HepG2 (cell line): Measurements from ENCODE around the gene SLC5A5. TPM values are rescaled to one million over a fixed set of nuclear protein-coding genes. Genes with fewer than 3 reads are reported as not detected.

Experiments
- ATAC-seq: fragments of 200-7000 bp; cut with Tn5 transposase; 3 replicates; pipeline ENCODE4 v1.9.1; 2020; ENCODE audit warnings: mild to moderate bottlenecking, moderate library complexity
- BruUV-seq: library from RNA; stranded (reverse); fragments of 400-500 nt; replicated peaks from 2 replicates; lab custom pipeline; 2021; lab: Mats Ljungman, UMichigan
- CTCF ChIA-PET: fragments of 300-600 bp; formaldehyde crosslinking; extraction: SDS; loops from one replicate; lab custom pipeline; 2021; ENCODE audit warnings: low total read pairs, inconsistent platforms, low intra/inter-chr PET ratio; lab: Yijun Ruan, JAX
- POLR2A ChIA-PET: fragments of 350-600 bp; sonication (Branson Sonifier 250); formaldehyde crosslinking; loops from one replicate; lab custom pipeline; 2020; ENCODE audit warnings: antibody characterized with exemption, inconsistent platforms; lab: Yijun Ruan, JAX
- DNase-seq: peaks from one replicate; pipeline ENCODE4 v3.0.0-alpha.2; 2015; ENCODE audit warnings: low spot score
- FAIRE-seq: peaks from 3 replicates; lab custom pipeline; 2011; peaks lifted over from hg19 to GRCh38; lab: Jason Lieb, UNC
- H2AFZ ChIP-seq: one replicate; pipeline ENCODE4 v1.6.1; 2011; ENCODE audit warnings: low read length, inconsistent platforms
- H3K27ac ChIP-seq: fragments of 300-600 bp; 3 replicates; pipeline ENCODE4 v1.8.0; 2011; ENCODE audit warnings: mixed run types, mild to moderate bottlenecking, mixed read lengths, low read length, inconsistent platforms; ENCODE audit not compliant: insufficient read depth; ENCODE audit errors: extremely low read length
- H3K27me3 ChIP-seq, 2 experiments: fragments of 200-600 bp in 1 of 2; 2 replicates in 1 of 2; 3 replicates in 1 of 2; pipeline versions ENCODE4 v1.6.0 to v1.8.0; 2011; ENCODE audit warnings: low read length in 2 of 2, mild to moderate bottlenecking in 2 of 2, moderate library complexity in 2 of 2, inconsistent platforms in 1 of 2; ENCODE audit not compliant: insufficient read depth in 2 of 2, control insufficient read depth in 1 of 2
- H3K36me3 ChIP-seq, 2 experiments: fragments of 200-600 bp in 1 of 2; replicated peaks in 1 of 2; 2 replicates in 1 of 2; 3 replicates in 1 of 2; pipeline versions ENCODE4 v1.5.1 to v1.8.0; 2011; ENCODE audit warnings: low read length in 2 of 2, inconsistent platforms in 1 of 2; ENCODE audit not compliant: insufficient read depth in 2 of 2, control insufficient read depth in 1 of 2
- H3K4me1 ChIP-seq: 2 replicates; pipeline ENCODE4 v1.5.1; 2012; ENCODE audit warnings: low read length, inconsistent platforms; ENCODE audit not compliant: insufficient read depth
- H3K4me2 ChIP-seq: 2 replicates; pipeline ENCODE4 v1.6.0; 2011; ENCODE audit warnings: low read depth, low read length, inconsistent platforms
- H3K4me3 ChIP-seq, 3 experiments: fragments of 200-600 bp in 1 of 3; sonication (generic), shearing (Covaris generic) in 1 of 3; replicated peaks in 1 of 3; 2 replicates each; pipeline ENCODE4 v1.5.1; 2011 to 2016; ENCODE audit warnings: low read length in 3 of 3, inconsistent platforms in 2 of 3, low read depth in 2 of 3, mild to moderate bottlenecking in 2 of 3, control low read depth in 1 of 3, mixed read lengths in 1 of 3; ENCODE audit not compliant: insufficient read depth in 1 of 3
- H3K79me2 ChIP-seq: one replicate; pipeline ENCODE4 v1.6.1; 2011; ENCODE audit warnings: low read length, inconsistent platforms; ENCODE audit not compliant: insufficient read depth
- H3K9ac ChIP-seq: 2 replicates; pipeline ENCODE4 v1.6.0; 2011; ENCODE audit warnings: mild to moderate bottlenecking, low read depth, low read length, inconsistent platforms; ENCODE audit not compliant: insufficient read depth
- H3K9me3 ChIP-seq: 2 replicates; pipeline ENCODE4 v1.5.1; 2012; ENCODE audit warnings: mild to moderate bottlenecking, low read length
- H4K20me1 ChIP-seq: 2 replicates; pipeline ENCODE4 v1.6.0; 2011; ENCODE audit warnings: inconsistent platforms, mild to moderate bottlenecking, low read length, moderate library complexity; ENCODE audit not compliant: insufficient read depth
- AGO2 ChIP-seq: fragments of 200-400 bp; formaldehyde crosslinking; optimal IDR thresholded peaks from 2 replicates; pipeline ENCODE3; 2017; ENCODE audit warnings: mild to moderate bottlenecking, low read depth, low read length, moderate library complexity
- CCDC6 ChIP-seq: sonication (generic); formaldehyde crosslinking; IDR thresholded peaks from 2 replicates; pipeline ENCODE4 v1.8.1; 2022; ENCODE audit warnings: mild to moderate bottlenecking, missing genetic modification reagents, moderate library complexity
- GATA4 ChIP-seq: sonication (generic); IDR thresholded peaks from 2 replicates; pipeline ENCODE4 v1.6.1; 2016; ENCODE audit warnings: antibody characterized with exemption, low read depth, borderline replicate concordance
- HDAC2 ChIP-seq: sonication (generic); formaldehyde crosslinking; IDR thresholded peaks from 2 replicates; pipeline ENCODE4 v1.4.0; 2020; ENCODE audit warnings: missing genetic modification reagents
- SALL2 ChIP-seq: sonication (generic); formaldehyde crosslinking; IDR thresholded peaks from 2 replicates; pipeline ENCODE4 v1.8.1; 2023; ENCODE audit warnings: mild to moderate bottlenecking, missing genetic modification reagents, inconsistent platforms
- SIX1 ChIP-seq: sonication (generic); formaldehyde crosslinking; IDR thresholded peaks from 2 replicates; pipeline ENCODE4 v1.4.0; 2020; ENCODE audit warnings: missing genetic modification reagents, borderline replicate concordance
- SNAPC2 ChIP-seq: sonication (generic); formaldehyde crosslinking; IDR thresholded peaks from 2 replicates; pipeline ENCODE4 v1.8.1; 2022; ENCODE audit warnings: mild to moderate bottlenecking, missing genetic modification reagents
- ZNF121 ChIP-seq: sonication (generic); formaldehyde crosslinking; IDR thresholded peaks from 2 replicates; pipeline ENCODE4 v1.5.0; 2020; ENCODE audit warnings: mild to moderate bottlenecking, missing genetic modification reagents
- ZNF253 ChIP-seq: sonication (generic); formaldehyde crosslinking; IDR thresholded peaks from 2 replicates; pipeline ENCODE4 v1.8.0; 2022; ENCODE audit warnings: mild to moderate bottlenecking, missing genetic modification reagents, borderline replicate concordance
- ZNF572 ChIP-seq: sonication (generic); formaldehyde crosslinking; IDR thresholded peaks from 2 replicates; pipeline ENCODE4 v1.5.1; 2020; ENCODE audit warnings: mild to moderate bottlenecking, missing genetic modification reagents
- ZNF709 ChIP-seq: sonication (generic); formaldehyde crosslinking; IDR thresholded peaks from 2 replicates; pipeline ENCODE4 v1.5.0; 2020; ENCODE audit warnings: mild to moderate bottlenecking, missing genetic modification reagents
- ZNF768 ChIP-seq: sonication (generic); formaldehyde crosslinking; IDR thresholded peaks from 2 replicates; pipeline ENCODE4 v1.4.0; 2020; ENCODE audit warnings: missing genetic modification reagents
- ZNF83 ChIP-seq: sonication (generic); formaldehyde crosslinking; IDR thresholded peaks from 2 replicates; pipeline ENCODE4 v1.4.0; 2020; ENCODE audit warnings: missing genetic modification reagents, mild to moderate bottlenecking, borderline replicate concordance
- WGBS: methylation state at CpG from one replicate; pipeline ENCODE4 v1.1.6; 2017; ENCODE audit warnings: low lambda C conversion rate; 5-methylcytosine and 5-hydroxymethylcytosine counted together
- in situ Hi-C: cut with HindIII; loops from 2 replicates; pipeline ENCODE4 v1.10.0; 2017; ENCODE audit warnings: low pct_unique_long_range_greater_than_20kb; ENCODE audit not compliant: extremely low pct_ligation_motif_present
- intact Hi-C: fragments of 100-400 bp; cut with micrococcal nuclease; formaldehyde crosslinking; loops from one replicate; pipeline ENCODE4 v1.10.0; 2022; ENCODE audit not compliant: unreplicated experiment
- polyA plus RNA-seq, 8 experiments: library from polyadenylated mRNA; depleted of rRNA in 3 of 8; stranded (reverse) in 7 of 8; unstranded in 1 of 8; fragments of >200 nt; fragmentation: Illumina TruSeq in 4 of 8; extraction: Trizol in 4 of 8; gene quantifications; 2 replicates each; pipeline versions ENCODE4 v1.2.1 to v1.2.3, GENCODE V29; 2011 to 2016; ENCODE audit warnings: low read depth in 4 of 8, missing spikeins in 1 of 8, mixed read lengths in 1 of 8; ENCODE audit not compliant: insufficient read depth in 1 of 8
- total RNA-seq, 5 experiments: library from RNA; depleted of rRNA; stranded (reverse); fragments of >200 nt; fragmentation: Illumina TruSeq; extraction: Trizol; gene quantifications; 2 replicates each; pipeline ENCODE4 v1.2.3, GENCODE V29; 2016; ENCODE audit warnings: low read depth in 1 of 5
- TF ChIP-seq, protein P1 (sequence below): sonication (generic); formaldehyde crosslinking; IDR thresholded peaks from 2 replicates; pipeline ENCODE4 v1.5.1; 2020; ENCODE audit warnings: mild to moderate bottlenecking, missing genetic modification reagents

SLC5A5 gene
- total and polyA plus RNA-seq, 2 of the 13 experiments (the other 11 are each of a cell fraction or from before 2014, with no cell fraction given) = not detected

DNA sequence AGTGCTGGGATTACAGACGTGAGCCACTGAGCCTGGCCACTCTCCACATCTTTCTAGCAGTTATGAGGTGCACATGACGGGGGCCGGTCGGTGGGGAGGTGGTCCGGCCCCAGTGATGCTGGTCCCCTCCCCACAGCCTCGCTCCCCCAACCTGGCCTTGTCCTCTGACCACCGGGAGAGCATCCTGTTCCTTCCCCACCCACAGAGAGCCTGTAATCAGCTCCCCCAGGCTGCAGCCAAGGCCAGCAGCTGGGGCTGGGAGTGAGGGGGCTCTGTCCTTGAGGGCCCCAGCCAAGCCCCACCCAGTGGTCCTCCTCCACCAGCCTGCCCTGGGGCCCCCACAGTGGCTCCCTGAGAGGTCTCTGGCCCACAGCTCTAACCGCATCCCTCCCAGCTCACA lies 47.4 kb upstream of the SLC5A5 start:
- in situ Hi-C loops (no loop called here), intact Hi-C loops (no loop called here)
- Histone ChIP-seq H3K9me3 (no peaks in the 10 kb centered on the region), H3K4me3 (no peak overlapping the region), H3K27me3 (no peaks in the 10 kb centered on the region), H2AFZ (no peak overlapping the region), H3K36me3 (no peaks in the 10 kb centered on the region), H4K20me1 (no peaks in the 10 kb centered on the region), H3K4me2 (no peak overlapping the region), H3K79me2 (no peaks in the 10 kb centered on the region), H3K27ac (no peak overlapping the region), H3K4me1 (0 out of 2 replicates have a peak, but pooled peaks cover 7% of the 10 kb centered on the region), H3K9ac (no peak overlapping the region)
- peak; percentile 83 for TF ChIP-seq AGO2
- no peak for TF ChIP-seq ZNF83
- ATAC-seq (peak; percentile 35; the same call in 1 of the 3 replicates), FAIRE-seq (no peak), DNase-seq (no peak)
- no TSS peak for BruUV-seq
- ChIA-PET CTCF (no interaction called here), POLR2A (interaction anchor here (1.6 kb wide), 1 partner anchor 10 kb away, joined by 3 read pairs; no protein-coding TSS in a partner anchor)
- 26% methylated on average over 8 of the region's 8 CpGs for WGBS

DNA sequence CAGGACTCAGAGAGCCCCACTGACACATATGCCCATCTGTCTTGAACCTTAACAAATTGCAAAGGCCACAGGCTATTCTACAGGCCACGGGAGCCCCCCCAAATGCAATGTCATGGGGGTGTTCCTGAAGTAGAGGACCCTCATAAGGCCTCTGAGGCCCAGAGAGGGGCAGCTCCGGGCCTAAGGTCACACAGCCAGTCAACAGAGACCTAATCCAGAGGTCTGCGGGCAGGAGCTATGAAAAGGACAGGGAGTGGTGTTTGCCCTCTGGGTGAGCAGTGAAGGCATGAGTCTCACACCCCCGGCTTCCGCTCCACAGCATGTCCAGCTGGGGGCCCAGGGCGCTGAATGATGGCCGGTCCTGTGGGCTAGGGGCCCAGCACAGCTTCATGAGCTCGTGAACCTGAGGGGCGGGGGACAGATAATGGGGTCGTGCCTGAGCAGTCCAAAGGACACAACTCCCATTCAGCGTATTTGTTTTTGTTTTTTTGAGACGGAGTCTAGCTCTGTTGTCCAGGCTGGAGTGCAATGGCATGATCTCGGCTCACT lies 45.2 kb upstream of the SLC5A5 start:
- H3K4me1 ChIP-seq = 0 out of 2 replicates have a peak, but pooled peaks cover 7% of the 10 kb centered on the region
- H3K27ac ChIP-seq = no peak overlapping the region
- in situ Hi-C loops = no loop called here
- FAIRE-seq (no peak), ATAC-seq (no peak), DNase-seq (no peak)
- H2AFZ ChIP-seq = no peak overlapping the region
- H3K27me3 ChIP-seq = no peaks in the 10 kb centered on the region
- CTCF ChIA-PET = no interaction called here
- no peak overlapping the region for H3K4me3 ChIP-seq
- WGBS = 58% methylated on average over 7 of the region's 13 CpGs
- H3K9me3 ChIP-seq = no peaks in the 10 kb centered on the region
- no peak overlapping the region for H3K4me2 ChIP-seq
- BruUV-seq = no TSS peak
- H3K36me3 ChIP-seq = no peaks in the 10 kb centered on the region; a peak in 1 of 5 replicates
- no peak overlapping the region for H3K9ac ChIP-seq
- intact Hi-C loops = no loop called here
- TF ChIP-seq SIX1 (CRISPR knock-in tag) = no peak
- TF ChIP-seq HDAC2 (CRISPR knock-in tag) = no peak
- TF ChIP-seq ZNF768 (CRISPR knock-in tag) = peak; percentile 95
- TF ChIP-seq SNAPC2 = no peak
- TF ChIP-seq, protein P1, sequence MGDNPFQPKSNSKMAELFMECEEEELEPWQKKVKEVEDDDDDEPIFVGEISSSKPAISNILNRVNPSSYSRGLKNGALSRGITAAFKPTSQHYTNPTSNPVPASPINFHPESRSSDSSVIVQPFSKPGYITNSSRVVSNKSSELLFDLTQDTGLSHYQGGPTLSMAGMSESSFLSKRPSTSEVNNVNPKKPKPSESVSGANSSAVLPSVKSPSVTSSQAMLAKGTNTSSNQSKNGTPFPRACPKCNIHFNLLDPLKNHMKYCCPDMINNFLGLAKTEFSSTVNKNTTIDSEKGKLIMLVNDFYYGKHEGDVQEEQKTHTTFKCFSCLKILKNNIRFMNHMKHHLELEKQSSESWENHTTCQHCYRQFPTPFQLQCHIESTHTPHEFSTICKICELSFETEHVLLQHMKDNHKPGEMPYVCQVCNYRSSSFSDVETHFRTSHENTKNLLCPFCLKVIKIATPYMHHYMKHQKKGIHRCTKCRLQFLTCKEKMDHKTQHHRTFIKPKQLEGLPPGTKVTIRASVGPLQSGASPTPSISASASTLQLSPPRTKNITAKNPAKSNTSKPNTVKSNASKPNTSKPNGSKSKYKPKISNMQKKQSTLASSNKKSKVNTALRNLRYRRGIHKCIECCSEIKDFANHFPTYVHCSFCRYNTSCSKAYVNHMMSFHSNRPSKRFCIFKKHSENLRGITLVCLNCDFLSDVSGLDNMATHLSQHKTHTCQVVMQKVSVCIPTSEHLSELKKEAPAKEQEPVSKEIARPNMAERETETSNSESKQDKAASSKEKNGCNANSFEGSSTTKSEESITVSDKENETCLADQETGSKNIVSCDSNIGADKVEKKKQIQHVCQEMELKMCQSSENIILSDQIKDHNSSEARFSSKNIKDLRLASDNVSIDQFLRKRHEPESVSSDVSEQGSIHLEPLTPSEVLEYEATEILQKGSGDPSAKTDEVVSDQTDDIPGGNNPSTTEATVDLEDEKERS (CRISPR knock-in tag) = no peak
- TF ChIP-seq SALL2 (CRISPR knock-in tag) = no peak
- peak; percentile 66 for TF ChIP-seq ZNF121
- no peak for TF ChIP-seq GATA4
- TF ChIP-seq ZNF709 = no peak
- TF ChIP-seq ZNF253 (CRISPR knock-in tag) = no peak
- TF ChIP-seq CCDC6 (CRISPR knock-in tag) = no peak
- no peak for TF ChIP-seq ZNF572
- TF ChIP-seq, all 625 proteins: peak for 2
- Histone ChIP-seq H3K79me2 (no peaks in the 10 kb centered on the region), H4K20me1 (no peaks in the 10 kb centered on the region)
- POLR2A ChIA-PET = no interaction called here
